SK-N-MC (cell line): ENCODE results near the gene PLEKHA3.

Experiments used
- EZH2 ChIP-seq: fragments of 200-600 bp; sonication (generic); IDR thresholded peaks from one replicate; pipeline ENCODE4 v1.6.1; 2017; ENCODE audit warnings: antibody characterized with exemption
- POLR2AphosphoS5 ChIP-seq: IDR thresholded peaks from 2 replicates; pipeline ENCODE4 v1.6.1; 2012; ENCODE audit warnings: mild to moderate bottlenecking, low read depth, low read length, borderline replicate concordance

GRCh38 chr2:178521304-178522150, 41.3 kb downstream of the PLEKHA3 start:
- TF ChIP-seq POLR2AphosphoS5 (no peak), EZH2 (no peak)
